Spleen (tissue), 11 donors: ENCODE data around the gene MACROD2. TPM values are rescaled to one million over a fixed set of nuclear protein-coding genes. Genes with fewer than 3 reads are reported as not detected.

Experiments used
- DNase-seq: peaks from one replicate; pipeline ENCODE4 v3.0.0-alpha.2; 2020
- H3K27ac ChIP-seq, 8 donors: fragments of 200-600 bp; sonication (generic) in 7 of 8; 1 replicate in 4 of 8; 2 replicates in 4 of 8; pipeline versions ENCODE4 v1.5.0 to v1.8.0; 2016 to 2021; ENCODE audit warnings: inconsistent platforms in 4 of 8, mild to moderate bottlenecking in 4 of 8, moderate library complexity in 1 of 8
- H3K27me3 ChIP-seq, 7 donors: fragments of 200-600 bp; sonication (generic) in 6 of 7; replicated peaks in 1 of 7; 1 replicate in 4 of 7; 2 replicates in 3 of 7; pipeline versions ENCODE4 v1.5.0 to v1.8.0; 2016 to 2021; ENCODE audit warnings: inconsistent platforms in 3 of 7, mild to moderate bottlenecking in 1 of 7
- H3K36me3 ChIP-seq, 6 donors: fragments of 200-600 bp; sonication (generic) in 5 of 6; 1 replicate in 4 of 6; 2 replicates in 2 of 6; pipeline versions ENCODE4 v1.5.0 to v1.8.0; 2016 to 2021; ENCODE audit warnings: inconsistent platforms in 2 of 6
- H3K4me1 ChIP-seq, 6 donors: fragments of 200-600 bp; sonication (generic) in 5 of 6; 1 replicate in 3 of 6; 2 replicates in 3 of 6; pipeline versions ENCODE4 v1.5.0 to v1.8.0; 2016 to 2021; ENCODE audit warnings: inconsistent platforms in 3 of 6
- H3K4me3 ChIP-seq, 8 donors: fragments of 200-600 bp; sonication (generic) in 7 of 8; 1 replicate in 4 of 8; 2 replicates in 4 of 8; pipeline versions ENCODE4 v1.5.0 to v1.8.0; 2016 to 2021; ENCODE audit warnings: inconsistent platforms in 4 of 8, mild to moderate bottlenecking in 4 of 8, moderate library complexity in 2 of 8
- H3K9me3 ChIP-seq, 8 donors: fragments of 200-600 bp; sonication (generic) in 7 of 8; 1 replicate in 4 of 8; 2 replicates in 4 of 8; pipeline versions ENCODE4 v1.5.0 to v1.8.0; 2016 to 2021; ENCODE audit warnings: inconsistent platforms in 4 of 8
- POLR2A ChIP-seq, 3 donors: fragments of 450-650 bp; IDR thresholded peaks; one replicate each; pipeline ENCODE4 v1.5.1; 2017; ENCODE audit warnings: antibody characterized with exemption in 3 of 3, mild to moderate bottlenecking in 1 of 3
- POLR2AphosphoS5 ChIP-seq, 3 donors: sonication (generic); formaldehyde crosslinking; IDR thresholded peaks; one replicate each; pipeline ENCODE4 v1.5.1; 2017; ENCODE audit warnings: antibody characterized with exemption in 3 of 3
- WGBS, 5 donors: extraction: QIAGEN DNeasy Blood & Tissue Kit in 3 of 5; methylation state at CpG; one replicate each; pipeline versions ENCODE4 v1.1.5 to v1.1.7; 2013 to 2018; 5-methylcytosine and 5-hydroxymethylcytosine counted together
- intact Hi-C: fragments of 100-400 bp; cut with DNase I; formaldehyde crosslinking; loops from one replicate; pipeline ENCODE4 v1.15.0; 2023; ENCODE audit warnings: low total_unique reads
- polyA plus RNA-seq, 3 donors: library from polyadenylated mRNA; stranded (reverse); fragments of 200-250 nt; gene quantifications; one replicate each; pipeline ENCODE4 v1.2.1, GENCODE V29; 2013
- total RNA-seq, 7 donors: library from RNA; depleted of rRNA in 3 of 7; stranded (reverse); fragments of >200 nt in 3 of 7; fragmentation: NEBNext Ultra II Directional in 4 of 7; extraction: Animal tissue kit (Norgen Biotek cat#: 25700) in 4 of 7; gene quantifications; one replicate each; pipeline versions ENCODE4 v1.1.0 to v1.2.1, GENCODE V29; 2016 to 2021
- TF ChIP-seq, protein P1 (sequence below), 11 experiments: fragments of 200-600 bp in 7 of 11; fragments of 450-650 bp in 4 of 11; sonication (generic) in 4 of 11; IDR thresholded peaks in 8 of 11; conservative IDR thresholded peaks in 3 of 11; 1 replicate in 7 of 11; 2 replicates in 4 of 11; pipeline versions ENCODE4 v1.4.0 to v1.8.0; 2016 to 2021; ENCODE audit warnings: antibody characterized with exemption in 11 of 11, inconsistent platforms in 4 of 11, mild to moderate bottlenecking in 1 of 11
- donor health status: healthy with polysubstance abuse.
- donor health status: DM: no; HTN: no; CAD: no; lungs with moderate emphysema.
- donor health status: DM: no; HTN: no; CAD: no.
- donor health status: Bipolar disorder and iron deficiency.
- donor health status: healthy.
- donor health status: DM: no; HTN: no; CAD: no.
- donor health status: DM: yes; HTN: yes; CAD: no.

MACROD2 gene
- total and polyA plus RNA-seq, 10 donors, result 1.5 to 4.7 (median 3.4) TPM

DNA sequence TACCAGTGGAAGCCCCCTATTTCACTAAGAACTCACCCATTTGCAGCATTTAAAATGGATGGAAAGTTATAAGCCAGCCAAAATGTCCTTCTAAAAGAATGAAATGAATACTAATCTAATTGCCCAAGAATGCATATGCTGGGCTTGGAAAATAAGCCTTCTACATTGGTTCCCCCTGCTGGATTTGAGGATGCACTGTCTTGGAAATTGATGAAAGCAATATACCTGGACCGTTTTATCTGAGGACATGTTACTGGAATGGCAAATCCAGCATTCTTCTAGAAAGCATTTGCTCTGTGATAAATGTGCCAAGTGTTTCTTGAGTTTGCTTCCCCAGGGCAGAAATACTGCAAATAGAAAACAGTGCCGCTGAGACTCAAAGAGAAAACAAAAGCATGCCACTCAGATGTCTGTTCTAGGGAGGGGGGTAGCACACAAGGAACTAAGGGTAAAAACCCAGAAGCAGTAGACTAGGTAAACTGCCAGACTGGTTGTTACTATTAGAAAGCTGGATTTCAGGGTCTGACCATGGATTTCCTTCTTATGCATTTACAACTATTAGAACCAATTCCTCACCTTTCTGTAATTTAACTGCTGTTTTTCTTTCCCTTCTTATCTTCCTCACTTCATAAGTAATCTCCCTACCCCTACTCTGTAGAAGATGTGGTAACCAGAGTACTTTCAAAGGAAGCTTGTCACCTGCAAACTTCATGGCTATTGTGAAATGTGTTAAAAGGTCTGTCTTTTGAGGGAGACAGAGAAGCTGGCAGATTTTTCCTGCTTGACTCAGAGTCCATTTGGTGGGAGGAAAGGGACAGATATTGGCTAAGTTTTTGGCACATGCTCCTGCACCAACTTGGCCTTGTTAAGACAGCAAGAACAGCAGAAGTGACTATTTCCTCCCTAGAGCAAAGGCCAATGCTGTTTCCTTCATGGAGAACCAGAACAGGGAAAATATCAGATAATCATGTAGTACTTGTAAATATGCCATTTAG lies 1935.3 kb downstream of the MACROD2 start:
- no peaks in the 10 kb centered on the region for H3K27me3 ChIP-seq
- H3K27ac ChIP-seq, result peak overlapping the region in 5 of 8 donors; percentile 19 to 53 (median 45)
- TF ChIP-seq, protein P1, sequence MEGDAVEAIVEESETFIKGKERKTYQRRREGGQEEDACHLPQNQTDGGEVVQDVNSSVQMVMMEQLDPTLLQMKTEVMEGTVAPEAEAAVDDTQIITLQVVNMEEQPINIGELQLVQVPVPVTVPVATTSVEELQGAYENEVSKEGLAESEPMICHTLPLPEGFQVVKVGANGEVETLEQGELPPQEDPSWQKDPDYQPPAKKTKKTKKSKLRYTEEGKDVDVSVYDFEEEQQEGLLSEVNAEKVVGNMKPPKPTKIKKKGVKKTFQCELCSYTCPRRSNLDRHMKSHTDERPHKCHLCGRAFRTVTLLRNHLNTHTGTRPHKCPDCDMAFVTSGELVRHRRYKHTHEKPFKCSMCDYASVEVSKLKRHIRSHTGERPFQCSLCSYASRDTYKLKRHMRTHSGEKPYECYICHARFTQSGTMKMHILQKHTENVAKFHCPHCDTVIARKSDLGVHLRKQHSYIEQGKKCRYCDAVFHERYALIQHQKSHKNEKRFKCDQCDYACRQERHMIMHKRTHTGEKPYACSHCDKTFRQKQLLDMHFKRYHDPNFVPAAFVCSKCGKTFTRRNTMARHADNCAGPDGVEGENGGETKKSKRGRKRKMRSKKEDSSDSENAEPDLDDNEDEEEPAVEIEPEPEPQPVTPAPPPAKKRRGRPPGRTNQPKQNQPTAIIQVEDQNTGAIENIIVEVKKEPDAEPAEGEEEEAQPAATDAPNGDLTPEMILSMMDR (IDR thresholded peaks at IDR 0.05 in 8 of 11, conservative IDR thresholded peaks at IDR 0.05 in 3 of 11), result peak in 8 of 11 experiments; percentile 21 to 74 (median 54)
- TF ChIP-seq POLR2A (IDR thresholded peaks at IDR 0.05) (no peak), POLR2AphosphoS5 (IDR thresholded peaks at IDR 0.05) (peak in 1 of 3 donors; percentile 65)
- DNase-seq, result no peak
- H3K4me3 ChIP-seq, result peak overlapping the region in 1 of 8 donors; percentile 4
- intact Hi-C loops, result no loop called here
- H3K9me3 ChIP-seq, result peaks cover 0 to 10% (median 0%) of the 10 kb centered on the region in 8 donors
- H3K4me1 ChIP-seq, result peaks cover 6 to 23% (median 16%) of the 10 kb centered on the region in 6 donors
- no peaks in the 10 kb centered on the region for H3K36me3 ChIP-seq
- 18 to 34% (median 21%) methylated on average over 2 of the region's 2 CpGs for WGBS, 5 donors

DNA sequence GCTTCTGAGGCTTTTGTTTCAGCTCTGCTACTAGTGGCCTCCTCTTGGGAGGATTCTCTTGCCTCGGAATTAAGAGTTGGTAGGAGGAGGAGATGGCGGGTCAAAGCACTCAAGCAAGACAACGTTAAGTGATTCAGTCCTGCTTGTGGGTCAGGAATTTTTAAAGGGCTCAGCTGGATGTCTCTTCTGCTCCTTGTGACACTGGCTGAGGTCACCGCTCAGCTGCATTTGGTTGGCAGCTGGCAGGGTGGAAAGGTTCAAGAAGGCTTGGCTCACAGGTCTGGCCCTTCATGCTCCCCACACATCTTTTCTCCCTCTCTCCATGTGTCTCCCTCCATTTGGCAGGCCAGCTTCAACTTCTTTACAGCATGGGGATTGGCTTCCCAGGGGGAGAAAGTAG lies 1936.6 kb downstream of the MACROD2 start:
- intact Hi-C loops, result no loop called here
- Histone ChIP-seq H3K27ac (no peak overlapping the region), H3K36me3 (no peaks in the 10 kb centered on the region), H3K4me3 (no peak overlapping the region), H3K4me1 (peaks cover 6 to 27% (median 17%) of the 10 kb centered on the region in 6 donors), H3K27me3 (no peaks in the 10 kb centered on the region), H3K9me3 (peaks cover 0 to 10% (median 0%) of the 10 kb centered on the region in 8 donors)
- 80 to 91% (median 87%) methylated on average over 4 of the region's 4 CpGs for WGBS, 5 donors
- DNase-seq, result no peak
- TF ChIP-seq, protein P1 (IDR thresholded peaks at IDR 0.05 in 8 of 11, conservative IDR thresholded peaks at IDR 0.05 in 3 of 11), result no peak
- TF ChIP-seq POLR2AphosphoS5 (IDR thresholded peaks at IDR 0.05) (no peak), POLR2A (IDR thresholded peaks at IDR 0.05) (no peak)

DNA sequence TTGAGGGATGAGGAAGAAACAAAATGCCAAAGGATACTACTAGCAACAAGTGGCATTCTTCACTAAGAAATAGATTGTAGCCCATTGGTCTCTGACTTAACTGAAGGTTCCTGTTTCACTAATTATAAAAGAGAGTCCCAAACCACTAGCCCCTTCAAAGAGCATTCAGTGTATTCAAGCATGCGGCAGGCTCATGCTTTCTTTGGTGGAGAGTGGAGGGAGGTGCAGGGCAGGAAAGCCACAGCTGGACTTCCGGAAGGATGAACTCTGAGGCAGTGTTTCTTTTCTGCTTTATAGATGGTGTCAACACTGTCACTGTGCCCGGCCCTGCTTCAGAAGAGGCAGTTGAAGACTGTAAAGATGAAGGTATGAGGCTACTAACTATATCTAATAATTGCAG lies 1941.9 kb downstream of the MACROD2 start:
- Histone ChIP-seq H3K27me3 (no peaks in the 10 kb centered on the region), H3K36me3 (no peaks in the 10 kb centered on the region), H3K4me1 (peaks cover 0 to 13% (median 4%) of the 10 kb centered on the region in 6 donors), H3K9me3 (peaks cover 0 to 21% (median 13%) of the 10 kb centered on the region in 8 donors), H3K27ac (peak overlapping the region in 1 of 8 donors; percentile 26), H3K4me3 (no peak overlapping the region)
- TF ChIP-seq, protein P1 (IDR thresholded peaks at IDR 0.05 in 8 of 11, conservative IDR thresholded peaks at IDR 0.05 in 3 of 11), result peak in 2 of 11 experiments; percentile 17 to 26
- TF ChIP-seq POLR2A (IDR thresholded peaks at IDR 0.05) (peak in 1 of 3 donors; percentile 8), POLR2AphosphoS5 (IDR thresholded peaks at IDR 0.05) (peak in 1 of 3 donors; percentile 58)
- intact Hi-C loops, result no loop called here
- DNase-seq, result no peak
- 51 to 66% (median 63%) methylated on average over 3 of the region's 3 CpGs for WGBS, 5 donors

DNA sequence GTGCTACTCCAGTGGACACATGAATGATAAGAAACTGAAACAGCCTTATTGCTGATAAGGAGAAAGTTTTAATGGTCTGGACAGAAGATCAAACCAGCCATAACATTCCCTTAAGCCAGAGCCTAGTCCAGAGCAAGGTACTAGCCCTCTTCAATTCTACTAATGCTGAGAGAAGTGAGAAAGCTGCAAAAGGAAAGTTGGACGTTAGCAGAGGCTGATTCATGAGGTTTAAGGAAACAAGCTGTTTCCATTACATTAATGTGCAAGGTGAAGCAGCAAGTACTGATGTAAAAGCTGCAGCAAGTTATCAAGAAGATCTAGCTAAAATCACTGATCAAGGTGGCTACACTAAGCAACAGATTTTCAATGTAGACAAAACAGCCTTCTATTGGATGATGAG lies 1943.5 kb downstream of the MACROD2 start:
- DNase-seq, result no peak
- intact Hi-C loops, result no loop called here
- H3K36me3 ChIP-seq, result no peaks in the 10 kb centered on the region
- no peaks in the 10 kb centered on the region for H3K27me3 ChIP-seq
- peaks cover 0 to 21% (median 13%) of the 10 kb centered on the region in 8 donors for H3K9me3 ChIP-seq
- TF ChIP-seq, protein P1 (IDR thresholded peaks at IDR 0.05 in 8 of 11, conservative IDR thresholded peaks at IDR 0.05 in 3 of 11), result no peak
- TF ChIP-seq POLR2A (IDR thresholded peaks at IDR 0.05), result no peak
- TF ChIP-seq POLR2AphosphoS5 (IDR thresholded peaks at IDR 0.05), result no peak
- WGBS, 5 donors, result 47 to 63% (median 51%) methylated on average over 1 of the region's 1 CpG
- H3K4me1 ChIP-seq, result peaks cover 0 to 13% (median 4%) of the 10 kb centered on the region in 6 donors
- no peak overlapping the region for H3K4me3 ChIP-seq
- H3K27ac ChIP-seq, result peak overlapping the region in 2 of 8 donors; percentile 3 to 14
